ENCODE results near the gene GMPPA.
A peak's percentile ranks its signal among the peaks of the same experiment; 100 is the strongest.

Gene GMPPA

GRCh38 chr2:219468410-219469185 lies 30.1 kb upstream of the GMPPA start:
- DNase-seq: no peak

- DNase-seq: peak; percentile 60
Observed at GRCh38 chr2:219469186-219469724, 29.4 kb upstream of the GMPPA start.

DNA sequence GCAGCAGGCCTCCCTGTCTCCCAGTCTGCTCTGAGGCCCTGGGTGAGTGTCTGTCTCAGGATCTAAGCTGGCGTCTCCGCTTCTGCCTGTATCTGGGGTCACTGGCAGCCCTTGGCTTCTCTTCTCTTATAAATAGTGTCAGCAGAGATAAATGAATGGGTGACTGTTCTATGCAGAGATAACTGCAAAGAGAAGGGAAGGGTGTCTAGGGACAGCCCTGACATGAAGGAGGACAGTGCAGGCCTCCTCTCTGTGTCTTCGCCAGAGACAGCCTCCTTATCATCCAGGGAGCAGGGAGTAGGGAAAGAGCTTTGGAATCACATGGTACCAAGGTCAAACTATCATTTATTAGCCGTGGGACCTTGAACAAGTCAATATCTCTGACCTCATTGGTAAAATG lies 28.3 kb upstream of the GMPPA start:
- no peak for DNase-seq

DNA sequence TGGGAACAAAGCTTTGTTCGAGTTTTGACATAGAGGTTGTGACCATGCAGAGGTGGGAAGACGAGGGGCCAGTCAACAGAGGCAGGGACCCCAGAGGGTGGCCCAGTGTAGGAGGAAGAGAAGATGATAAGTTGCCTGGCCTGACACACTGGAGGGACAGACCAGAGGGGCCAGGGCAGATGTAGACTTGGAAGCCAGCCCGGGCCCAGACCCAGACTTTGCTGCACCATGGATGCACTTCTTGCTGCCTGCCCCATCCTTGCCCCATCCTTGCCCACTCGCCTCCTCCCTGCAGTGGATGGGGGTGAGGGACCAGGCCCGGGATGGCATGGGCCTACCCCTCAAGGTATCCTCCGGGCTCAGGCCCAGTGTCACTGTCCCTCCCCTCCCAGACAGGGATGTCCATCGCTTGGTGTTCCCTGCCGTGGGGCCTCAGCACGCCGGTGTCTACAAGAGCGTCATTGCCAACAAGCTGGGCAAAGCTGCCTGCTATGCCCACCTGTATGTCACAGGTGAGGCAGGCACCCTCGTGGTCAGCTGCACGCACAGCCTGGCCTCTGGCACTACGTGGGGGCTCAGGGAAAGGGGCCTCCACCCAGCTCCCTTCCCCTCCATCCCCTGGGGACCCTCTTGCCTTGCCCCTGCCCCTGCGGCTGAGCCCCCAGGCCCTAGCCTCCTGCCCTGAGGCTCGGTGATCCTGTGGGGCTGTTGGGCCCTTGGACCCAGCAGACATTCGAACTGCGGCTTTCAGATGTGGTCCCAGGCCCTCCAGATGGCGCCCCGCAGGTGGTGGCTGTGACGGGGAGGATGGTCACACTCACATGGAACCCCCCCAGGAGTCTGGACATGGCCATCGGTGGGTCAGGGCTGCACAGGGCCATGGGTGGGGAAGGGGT lies 27.0 kb upstream of the GMPPA start:
- no peak for DNase-seq

DNA sequence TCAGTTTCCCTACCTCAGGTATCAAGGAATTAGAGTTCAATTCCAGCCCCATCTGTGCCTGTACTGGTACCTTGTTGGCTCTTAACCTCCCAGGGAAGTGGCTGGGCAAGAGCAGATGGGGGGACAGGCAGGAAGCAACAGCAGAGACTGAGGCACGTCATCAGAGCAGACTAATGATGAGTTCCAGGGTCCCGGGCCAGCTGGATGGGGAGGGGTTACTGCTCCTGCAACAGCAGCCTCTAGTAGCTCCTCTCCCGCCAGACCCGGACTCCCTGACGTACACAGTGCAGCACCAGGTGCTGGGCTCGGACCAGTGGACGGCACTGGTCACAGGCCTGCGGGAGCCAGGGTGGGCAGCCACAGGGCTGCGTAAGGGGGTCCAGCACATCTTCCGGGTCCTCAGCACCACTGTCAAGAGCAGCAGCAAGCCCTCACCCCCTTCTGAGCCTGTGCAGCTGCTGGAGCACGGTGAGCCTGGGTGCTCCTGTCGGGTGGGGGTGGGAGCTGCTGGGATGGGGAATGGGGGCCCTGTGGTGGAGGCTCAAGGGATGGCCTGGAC lies 26.0 kb upstream of the GMPPA start:
- DNase-seq: no peak

- no peak for DNase-seq
Observed at GRCh38 chr2:219473511-219473910, 25.2 kb upstream of the GMPPA start.

DNA sequence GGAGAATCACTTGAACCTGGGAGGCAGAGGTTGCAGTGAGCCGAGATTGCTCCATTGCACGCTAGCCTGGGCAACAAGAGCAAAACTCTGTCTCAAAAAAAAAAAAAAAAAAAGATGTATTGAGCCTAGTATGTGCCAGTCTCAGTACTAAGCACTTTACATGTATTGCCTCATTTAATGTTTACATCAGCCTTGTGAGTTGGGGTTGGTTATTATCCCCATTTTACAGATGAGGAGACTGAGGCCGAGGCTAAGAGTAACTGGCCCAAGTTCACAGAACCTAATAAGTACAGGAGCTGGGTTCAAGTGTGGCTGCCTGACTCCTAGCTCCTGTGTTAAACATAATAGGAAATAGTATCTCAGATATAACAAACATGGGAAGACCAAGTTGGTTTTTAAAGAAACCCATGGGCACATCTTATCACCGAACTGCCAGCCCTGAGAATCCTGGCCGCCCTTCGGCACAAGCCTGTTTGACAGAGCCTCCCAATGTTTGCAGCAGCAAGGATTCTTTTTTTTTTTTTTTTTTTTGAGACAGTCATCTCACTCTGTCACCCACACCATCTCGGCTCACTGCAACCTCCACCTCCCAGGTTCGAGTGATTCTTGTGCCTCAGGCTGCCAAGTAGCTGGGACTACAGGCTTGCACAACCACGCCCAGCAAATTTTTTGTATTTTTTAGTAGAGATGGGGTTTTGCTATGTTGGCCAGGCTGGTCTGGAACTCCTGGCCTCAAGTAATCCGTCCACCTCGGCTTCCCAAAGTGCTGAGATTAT lies 24.2 kb upstream of the GMPPA start:
- DNase-seq: no peak

DNA sequence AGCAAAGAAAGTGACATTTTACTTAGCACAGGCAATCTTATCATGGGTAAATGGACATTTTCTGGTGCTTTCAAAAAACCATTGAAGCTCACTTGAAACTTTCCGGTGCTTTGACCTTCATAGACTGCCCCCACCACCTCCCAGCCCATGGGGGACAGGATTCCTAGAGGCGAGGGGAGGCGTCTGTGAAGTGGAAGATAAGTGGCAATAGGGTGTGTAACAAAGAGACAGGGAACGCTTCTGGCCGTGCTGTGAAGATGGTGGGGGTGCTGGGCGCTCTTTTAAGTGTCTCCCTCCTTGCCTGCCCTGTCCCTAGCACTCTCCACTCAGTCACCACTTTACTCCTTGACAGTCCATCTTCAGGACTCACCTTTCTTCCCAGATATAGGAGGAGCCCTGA lies 23.4 kb upstream of the GMPPA start:
- no peak for DNase-seq

GRCh38 chr2:219475697-219476651 lies 22.7 kb upstream of the GMPPA start:
- peak; percentile 76 for DNase-seq

DNA sequence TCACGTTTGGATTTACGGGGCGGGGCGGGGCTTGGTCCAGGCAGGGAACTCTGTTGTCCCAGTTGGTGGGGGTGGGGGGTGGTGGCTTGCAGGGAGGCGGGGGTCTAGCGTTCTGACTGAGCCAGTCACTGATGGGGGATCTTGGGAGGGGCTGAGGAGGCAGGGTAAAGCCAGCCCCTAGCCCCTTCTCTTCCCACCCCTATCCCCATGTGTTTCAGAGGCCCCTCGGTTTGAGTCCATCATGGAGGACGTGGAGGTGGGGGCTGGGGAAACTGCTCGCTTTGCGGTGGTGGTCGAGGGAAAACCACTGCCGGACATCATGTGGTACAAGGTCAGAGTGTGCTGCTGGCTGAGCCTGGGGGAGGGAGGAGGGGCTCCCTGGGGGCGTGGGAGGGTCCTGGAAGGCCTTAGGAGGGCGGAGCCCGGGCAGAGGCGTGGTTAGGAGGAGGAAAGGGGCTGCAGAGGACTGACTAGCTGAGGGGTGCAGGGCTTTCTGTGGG lies 22.0 kb upstream of the GMPPA start:
- DNase-seq: no peak

- no peak for DNase-seq
Observed at GRCh38 chr2:219477179-219477578, 21.5 kb upstream of the GMPPA start.

DNA sequence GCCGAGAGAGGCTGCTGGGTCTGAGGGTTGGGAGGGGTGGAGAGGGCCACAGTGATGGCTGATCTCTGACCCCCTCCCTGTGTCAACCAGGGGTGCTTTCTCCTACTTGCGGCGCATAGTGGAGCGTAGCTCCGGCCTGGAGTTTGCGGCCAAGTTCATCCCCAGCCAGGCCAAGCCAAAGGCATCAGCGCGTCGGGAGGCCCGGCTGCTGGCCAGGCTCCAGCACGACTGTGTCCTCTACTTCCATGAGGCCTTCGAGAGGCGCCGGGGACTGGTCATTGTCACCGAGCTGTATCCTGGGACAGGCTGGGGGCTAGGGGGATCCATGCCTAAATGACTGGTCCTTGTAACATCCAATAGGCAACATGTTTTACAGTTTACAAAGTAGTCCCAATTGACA lies 20.9 kb upstream of the GMPPA start:
- no peak for DNase-seq

DNA sequence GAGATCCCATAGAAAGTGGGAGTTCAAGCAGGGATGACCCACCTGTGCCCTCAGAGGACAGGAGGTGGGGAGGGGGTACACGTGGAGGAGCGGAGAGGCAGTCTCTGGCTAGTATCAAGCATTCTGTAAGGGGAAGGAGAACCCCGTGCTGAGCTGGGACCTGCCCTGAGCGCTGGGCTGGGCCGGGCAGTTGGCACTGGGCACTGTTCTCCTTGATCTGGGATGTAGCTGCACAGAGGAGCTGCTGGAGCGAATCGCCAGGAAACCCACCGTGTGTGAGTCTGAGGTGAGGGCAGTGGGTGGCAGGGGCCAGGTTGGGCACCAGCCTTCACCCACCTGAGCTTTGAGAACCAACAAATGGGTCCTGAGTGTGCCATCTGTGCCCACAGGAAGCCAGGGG lies 19.8 kb upstream of the GMPPA start:
- DNase-seq: no peak

GRCh38 chr2:219480004-219480403 lies 18.7 kb upstream of the GMPPA start:
- no peak for DNase-seq

- no peak for DNase-seq
Observed at GRCh38 chr2:219482674-219483405, 15.9 kb upstream of the GMPPA start.

- DNase-seq: no peak
Observed at GRCh38 chr2:219483451-219484342, 15.0 kb upstream of the GMPPA start.

DNA sequence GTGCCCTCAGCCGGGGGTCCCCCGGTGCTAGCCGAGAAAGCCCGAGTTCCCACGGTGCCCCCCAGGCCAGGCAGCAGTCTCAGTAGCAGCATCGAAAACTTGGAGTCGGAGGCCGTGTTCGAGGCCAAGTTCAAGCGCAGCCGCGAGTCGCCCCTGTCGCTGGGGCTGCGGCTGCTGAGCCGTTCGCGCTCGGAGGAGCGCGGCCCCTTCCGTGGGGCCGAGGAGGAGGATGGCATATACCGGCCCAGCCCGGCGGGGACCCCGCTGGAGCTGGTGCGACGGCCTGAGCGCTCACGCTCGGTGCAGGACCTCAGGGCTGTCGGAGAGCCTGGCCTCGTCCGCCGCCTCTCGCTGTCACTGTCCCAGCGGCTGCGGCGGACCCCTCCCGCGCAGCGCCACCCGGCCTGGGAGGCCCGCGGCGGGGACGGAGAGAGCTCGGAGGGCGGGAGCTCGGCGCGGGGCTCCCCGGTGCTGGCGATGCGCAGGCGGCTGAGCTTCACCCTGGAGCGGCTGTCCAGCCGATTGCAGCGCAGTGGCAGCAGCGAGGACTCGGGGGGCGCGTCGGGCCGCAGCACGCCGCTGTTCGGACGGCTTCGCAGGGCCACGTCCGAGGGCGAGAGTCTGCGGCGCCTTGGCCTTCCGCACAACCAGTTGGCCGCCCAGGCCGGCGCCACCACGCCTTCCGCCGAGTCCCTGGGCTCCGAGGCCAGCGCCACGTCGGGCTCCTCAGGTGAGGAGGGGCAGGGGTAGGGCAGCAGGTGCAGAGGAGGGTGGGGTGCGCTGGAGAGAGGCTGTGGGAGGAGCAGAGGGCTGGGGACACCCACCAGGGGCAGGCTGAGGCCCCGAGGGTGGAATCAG lies 14.1 kb upstream of the GMPPA start:
- DNase-seq: no peak

DNA sequence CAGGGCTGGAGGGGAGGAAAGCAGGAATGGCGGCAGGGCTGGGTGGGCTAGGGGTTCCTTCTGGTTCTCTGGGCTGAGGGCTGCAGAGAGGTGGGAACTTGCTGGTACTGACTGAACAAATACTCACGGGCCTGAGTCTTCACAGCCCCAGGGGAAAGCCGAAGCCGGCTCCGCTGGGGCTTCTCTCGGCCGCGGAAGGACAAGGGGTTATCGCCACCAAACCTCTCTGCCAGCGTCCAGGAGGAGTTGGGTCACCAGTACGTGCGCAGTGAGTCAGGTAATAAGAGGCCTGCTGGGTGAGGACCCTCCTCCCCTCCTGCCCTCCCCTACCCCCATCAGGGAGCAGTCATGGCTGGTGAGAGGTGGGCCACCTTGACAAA lies 13.5 kb upstream of the GMPPA start:
- no peak for DNase-seq
